Activated naive CD4-positive, alpha-beta T cell treated with anti-CD3 and anti-CD28 coated beads for 36 hours (primary cell): ENCODE measurements around the gene MSH6. TPM values are rescaled to one million over a fixed set of nuclear protein-coding genes. Genes with fewer than 3 reads are reported as not detected.

ENCODE experiments used
- CTCF ChIA-PET: fragments of 350-600 bp; sonication (Branson Sonifier 250); formaldehyde crosslinking; loops from one replicate; lab custom pipeline; 2021; ENCODE audit warnings: antibody characterized with exemption; lab: Charles Lee
- DNase-seq: peaks from one replicate; pipeline ENCODE4 v3.0.0-alpha.2; 2020
- H3K27ac Mint-ChIP-seq: one replicate; pipeline ENCODE4 v1.8.0; 2021; ENCODE audit warnings: mild to moderate bottlenecking, mixed read lengths
- H3K27me3 Mint-ChIP-seq: one replicate; pipeline ENCODE4 v1.8.0; 2021; ENCODE audit warnings: low read depth, mixed read lengths
- H3K36me3 Mint-ChIP-seq: one replicate; pipeline ENCODE4 v1.8.0; 2021; ENCODE audit warnings: low read depth, mixed read lengths
- H3K4me1 Mint-ChIP-seq: one replicate; pipeline ENCODE4 v1.8.0; 2021; ENCODE audit warnings: low read depth, mixed read lengths
- H3K4me3 Mint-ChIP-seq: one replicate; pipeline ENCODE4 v1.8.0; 2021; ENCODE audit warnings: mild to moderate bottlenecking, moderate library complexity, mixed read lengths
- H3K9me3 Mint-ChIP-seq: one replicate; pipeline ENCODE4 v1.8.0; 2021; ENCODE audit warnings: mixed read lengths
- intact Hi-C: fragments of 100-400 bp; cut with micrococcal nuclease; formaldehyde crosslinking; loops from one replicate; pipeline ENCODE4 v1.15.1; 2023
- total RNA-seq, 2 experiments: library from RNA; stranded (reverse); gene quantifications; one replicate each; pipeline ENCODE4 v1.2.3, GENCODE V29; 2021

MSH6 gene, protein sequence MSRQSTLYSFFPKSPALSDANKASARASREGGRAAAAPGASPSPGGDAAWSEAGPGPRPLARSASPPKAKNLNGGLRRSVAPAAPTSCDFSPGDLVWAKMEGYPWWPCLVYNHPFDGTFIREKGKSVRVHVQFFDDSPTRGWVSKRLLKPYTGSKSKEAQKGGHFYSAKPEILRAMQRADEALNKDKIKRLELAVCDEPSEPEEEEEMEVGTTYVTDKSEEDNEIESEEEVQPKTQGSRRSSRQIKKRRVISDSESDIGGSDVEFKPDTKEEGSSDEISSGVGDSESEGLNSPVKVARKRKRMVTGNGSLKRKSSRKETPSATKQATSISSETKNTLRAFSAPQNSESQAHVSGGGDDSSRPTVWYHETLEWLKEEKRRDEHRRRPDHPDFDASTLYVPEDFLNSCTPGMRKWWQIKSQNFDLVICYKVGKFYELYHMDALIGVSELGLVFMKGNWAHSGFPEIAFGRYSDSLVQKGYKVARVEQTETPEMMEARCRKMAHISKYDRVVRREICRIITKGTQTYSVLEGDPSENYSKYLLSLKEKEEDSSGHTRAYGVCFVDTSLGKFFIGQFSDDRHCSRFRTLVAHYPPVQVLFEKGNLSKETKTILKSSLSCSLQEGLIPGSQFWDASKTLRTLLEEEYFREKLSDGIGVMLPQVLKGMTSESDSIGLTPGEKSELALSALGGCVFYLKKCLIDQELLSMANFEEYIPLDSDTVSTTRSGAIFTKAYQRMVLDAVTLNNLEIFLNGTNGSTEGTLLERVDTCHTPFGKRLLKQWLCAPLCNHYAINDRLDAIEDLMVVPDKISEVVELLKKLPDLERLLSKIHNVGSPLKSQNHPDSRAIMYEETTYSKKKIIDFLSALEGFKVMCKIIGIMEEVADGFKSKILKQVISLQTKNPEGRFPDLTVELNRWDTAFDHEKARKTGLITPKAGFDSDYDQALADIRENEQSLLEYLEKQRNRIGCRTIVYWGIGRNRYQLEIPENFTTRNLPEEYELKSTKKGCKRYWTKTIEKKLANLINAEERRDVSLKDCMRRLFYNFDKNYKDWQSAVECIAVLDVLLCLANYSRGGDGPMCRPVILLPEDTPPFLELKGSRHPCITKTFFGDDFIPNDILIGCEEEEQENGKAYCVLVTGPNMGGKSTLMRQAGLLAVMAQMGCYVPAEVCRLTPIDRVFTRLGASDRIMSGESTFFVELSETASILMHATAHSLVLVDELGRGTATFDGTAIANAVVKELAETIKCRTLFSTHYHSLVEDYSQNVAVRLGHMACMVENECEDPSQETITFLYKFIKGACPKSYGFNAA (N-terminal part only)
- total RNA-seq: 100 to 1,000 TPM; 127 to 128 TPM

DNA sequence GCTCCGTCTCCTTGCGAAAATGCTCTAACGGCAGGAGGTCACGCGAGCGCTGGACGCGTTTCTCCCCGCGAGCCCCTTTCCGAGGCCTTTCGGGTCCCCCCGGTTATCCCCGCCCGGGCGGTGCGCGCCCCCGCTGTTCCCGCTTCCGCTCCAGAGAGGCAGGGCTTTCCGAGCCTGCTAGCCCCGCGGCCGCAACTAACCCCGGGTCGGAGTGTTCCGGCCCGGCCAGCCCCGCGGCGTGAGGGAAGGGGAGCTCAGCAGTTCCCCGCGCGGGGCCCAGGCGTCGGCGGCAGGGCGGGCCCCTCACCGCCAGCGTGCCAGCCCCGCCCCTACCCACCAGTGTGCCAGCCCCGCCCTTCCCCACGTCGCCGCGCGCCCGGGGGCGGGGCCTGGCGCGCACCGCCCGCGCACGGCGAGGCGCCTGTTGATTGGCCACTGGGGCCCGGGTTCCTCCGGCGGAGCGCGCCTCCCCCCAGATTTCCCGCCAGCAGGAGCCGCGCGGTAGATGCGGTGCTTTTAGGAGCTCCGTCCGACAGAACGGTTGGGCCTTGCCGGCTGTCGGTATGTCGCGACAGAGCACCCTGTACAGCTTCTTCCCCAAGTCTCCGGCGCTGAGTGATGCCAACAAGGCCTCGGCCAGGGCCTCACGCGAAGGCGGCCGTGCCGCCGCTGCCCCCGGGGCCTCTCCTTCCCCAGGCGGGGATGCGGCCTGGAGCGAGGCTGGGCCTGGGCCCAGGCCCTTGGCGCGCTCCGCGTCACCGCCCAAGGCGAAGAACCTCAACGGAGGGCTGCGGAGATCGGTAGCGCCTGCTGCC lies at the start of gene MSH6:
TSS of gene MSH6 (plus strand) at position 475 of the 815 bp plus-strand sequence. CDS start at position 564, 89 bp downstream.
- H3K27ac Mint-ChIP-seq: peak within 1 kb of the TSS; percentile 84
- CTCF ChIA-PET: interaction anchor here (2.4 kb wide), 1 partner anchor 15 kb away, joined by 7 read pairs; no protein-coding TSS in a partner anchor
- H3K4me1 Mint-ChIP-seq: peaks cover 32% of the 10 kb centered on the region

DNA sequence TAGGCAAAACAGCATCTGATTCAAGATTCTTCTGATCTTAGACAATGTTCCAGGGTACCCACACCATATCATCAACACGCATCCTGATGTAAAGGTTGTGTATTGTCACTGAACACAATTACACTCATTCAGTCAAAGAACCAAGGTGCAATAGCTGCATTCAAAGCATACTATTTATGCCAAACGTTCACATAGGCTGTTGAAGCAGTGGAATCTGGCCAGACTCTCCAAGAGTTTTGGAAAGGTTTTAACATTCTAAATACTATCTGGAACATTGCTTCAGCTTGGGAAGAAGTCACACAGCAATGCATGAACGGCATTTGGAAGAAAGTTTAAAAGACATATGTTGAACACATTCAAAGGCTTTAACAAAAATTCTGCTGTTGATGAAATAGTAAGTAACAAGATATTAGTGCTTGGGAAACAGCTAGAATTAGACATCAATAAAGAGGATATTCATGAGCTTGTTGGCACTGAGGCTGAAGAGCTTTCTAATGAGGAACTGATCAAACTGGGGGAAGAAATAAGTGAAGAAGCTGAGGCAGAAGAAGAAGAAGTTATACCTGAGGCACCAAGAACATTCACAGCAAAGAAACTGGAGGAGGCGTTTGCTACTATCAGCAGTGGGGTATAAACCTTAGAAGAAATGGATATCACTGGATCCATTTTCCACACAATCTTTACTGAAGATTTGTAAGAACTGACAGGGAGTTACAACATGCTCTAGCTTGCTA lies 47.6 kb upstream of the MSH6 start:
- CTCF ChIA-PET: interaction anchor here (0.6 kb wide), 1 partner anchor 307 kb away, joined by 5 read pairs; no protein-coding TSS in a partner anchor
- intact Hi-C loops: no loop called here
- Mint-ChIP-seq H3K27ac (no peak overlapping the region), H3K4me1 (no peaks in the 10 kb centered on the region), H3K27me3 (no peaks in the 10 kb centered on the region), H3K4me3 (no peak overlapping the region), H3K36me3 (no peaks in the 10 kb centered on the region), H3K9me3 (no peaks in the 10 kb centered on the region)
- DNase-seq: no peak

More for the DNA sequence above, at the start of gene MSH6:
- H3K27me3 Mint-ChIP-seq: no peaks in the 10 kb centered on the region
- peak within 1 kb of the TSS; percentile 91 for H3K4me3 Mint-ChIP-seq
- intact Hi-C loops: loop anchor here (1.0 to 10.0 kb wide), 7 partner anchors 20 to 638 kb away; partner anchors contain the start of genes FBXO11 and MSH2
- peaks cover 16% of the 10 kb centered on the region for H3K36me3 Mint-ChIP-seq
- DNase-seq: peak; percentile 87
- no peaks in the 10 kb centered on the region for H3K9me3 Mint-ChIP-seq

DNA sequence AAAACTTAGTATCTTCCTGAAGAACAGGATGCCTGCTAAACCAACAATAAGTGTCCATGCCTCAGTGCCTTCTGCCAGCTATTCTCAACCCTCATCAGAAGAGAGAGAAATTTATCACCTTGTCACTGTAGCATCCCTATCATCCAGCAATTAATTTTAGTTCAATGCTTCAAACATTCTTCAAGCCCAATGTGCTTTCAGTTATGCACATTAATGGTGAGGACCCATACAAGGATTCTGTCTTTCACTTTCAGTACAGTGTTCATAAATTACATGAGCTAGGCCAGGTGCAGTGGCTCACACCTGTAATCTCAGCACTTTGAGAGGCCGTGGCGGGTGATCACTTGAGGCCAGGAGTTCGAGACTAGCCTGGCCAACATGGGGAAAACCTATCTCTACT lies 47.0 kb upstream of the MSH6 start:
- no peak for DNase-seq
- intact Hi-C loops: no loop called here
- H3K9me3 Mint-ChIP-seq: no peaks in the 10 kb centered on the region
- H3K4me3 Mint-ChIP-seq: no peak overlapping the region
- CTCF ChIA-PET: no interaction called here
- no peaks in the 10 kb centered on the region for H3K27me3 Mint-ChIP-seq
- H3K4me1 Mint-ChIP-seq: no peaks in the 10 kb centered on the region
- no peaks in the 10 kb centered on the region for H3K36me3 Mint-ChIP-seq
- no peak overlapping the region for H3K27ac Mint-ChIP-seq

DNA sequence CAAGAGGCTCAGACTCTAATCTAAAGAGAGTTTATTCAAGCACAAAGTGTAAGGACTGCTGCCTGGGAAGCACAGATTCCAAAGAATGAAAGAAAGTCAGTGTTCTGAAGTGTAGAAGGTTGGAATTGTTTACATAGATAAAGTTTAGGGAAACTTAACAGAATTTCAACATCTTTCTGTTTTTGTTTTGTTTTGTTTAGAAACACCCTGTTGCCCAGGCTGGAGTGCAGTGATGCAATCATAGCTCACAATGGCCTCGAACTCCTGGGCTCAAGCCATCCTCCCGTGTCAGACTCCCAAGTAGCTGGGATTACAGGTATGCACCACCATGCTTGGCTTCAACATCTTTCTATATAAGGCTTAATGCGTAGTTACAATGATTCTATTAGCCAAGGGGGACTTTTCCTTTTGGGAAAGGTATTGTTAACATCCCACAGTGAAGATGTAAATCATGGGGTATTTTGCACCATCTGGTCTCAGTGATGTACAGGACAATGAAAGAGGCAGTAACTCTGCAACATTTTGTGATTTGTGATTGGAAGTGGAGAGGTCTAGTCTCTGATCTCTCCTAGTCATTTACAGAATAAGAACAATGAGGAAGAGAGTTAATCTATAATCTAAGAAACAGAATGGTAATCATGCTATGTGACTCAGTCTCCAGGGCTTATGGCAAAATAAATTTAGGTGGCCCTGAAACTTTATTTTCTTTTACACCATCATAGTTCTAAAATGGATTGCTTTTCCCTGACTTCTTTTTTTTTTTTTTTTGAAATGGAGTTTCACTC lies 45.6 kb upstream of the MSH6 start:
- H3K4me1 Mint-ChIP-seq: no peaks in the 10 kb centered on the region
- intact Hi-C loops: no loop called here
- CTCF ChIA-PET: no interaction called here

DNA sequence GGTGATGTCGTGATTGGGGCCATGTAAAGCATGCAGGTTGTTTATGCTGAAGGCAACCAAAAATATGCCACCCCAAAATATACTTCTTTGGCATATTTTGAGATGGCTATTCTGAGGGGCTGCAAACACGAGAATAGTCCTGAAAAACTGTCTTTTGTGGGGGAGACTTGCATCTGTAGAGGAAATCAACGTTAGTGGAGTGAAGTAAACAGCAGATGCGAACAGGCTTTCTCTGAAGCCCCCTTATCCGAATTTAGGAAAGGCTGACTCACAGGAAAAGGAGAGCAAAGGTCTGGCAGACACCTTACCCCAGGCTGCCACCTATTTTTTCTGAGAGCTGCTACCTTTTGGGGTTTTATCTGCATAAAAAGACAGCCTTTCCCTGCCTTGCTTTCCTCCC lies 44.6 kb upstream of the MSH6 start:
- intact Hi-C loops: no loop called here
- CTCF ChIA-PET: interaction anchor here (0.7 to 0.9 kb wide), 2 partner anchors 29 to 1970 kb away, joined by 3 to 7 read pairs; no protein-coding TSS in a partner anchor
- Mint-ChIP-seq H3K27me3 (peaks cover 6% of the 10 kb centered on the region), H3K4me1 (no peaks in the 10 kb centered on the region), H3K4me3 (no peak overlapping the region), H3K36me3 (no peaks in the 10 kb centered on the region), H3K27ac (no peak overlapping the region), H3K9me3 (no peaks in the 10 kb centered on the region)
- DNase-seq: no peak

More for the DNA sequence above, 45.6 kb upstream of the MSH6 start:
- peaks cover 3% of the 10 kb centered on the region for H3K27me3 Mint-ChIP-seq
- no peak for DNase-seq
- no peak overlapping the region for H3K27ac Mint-ChIP-seq
- no peaks in the 10 kb centered on the region for H3K9me3 Mint-ChIP-seq
- no peaks in the 10 kb centered on the region for H3K36me3 Mint-ChIP-seq
- H3K4me3 Mint-ChIP-seq: no peak overlapping the region

DNA sequence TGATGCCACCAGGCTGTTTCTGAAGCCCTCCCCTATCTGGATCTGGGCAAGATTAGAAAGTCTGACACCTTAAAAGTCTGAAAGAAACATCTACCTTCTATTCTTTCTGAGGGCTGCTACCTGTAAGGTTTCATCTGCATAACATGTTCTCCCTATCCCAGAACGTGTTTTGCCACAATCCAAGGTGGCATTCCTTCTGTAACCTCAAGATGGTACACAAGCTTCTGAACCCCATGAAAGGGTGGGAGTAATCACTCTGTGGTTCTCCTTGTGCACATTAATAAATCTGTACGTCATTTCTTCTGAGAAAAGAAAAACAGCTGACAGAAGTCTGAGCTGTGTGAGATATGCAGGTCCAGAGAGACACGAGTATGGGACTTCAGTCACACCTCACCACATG lies 41.8 kb upstream of the MSH6 start:
- no peak for DNase-seq
- intact Hi-C loops: no loop called here
- Mint-ChIP-seq H3K4me1 (no peaks in the 10 kb centered on the region), H3K9me3 (no peaks in the 10 kb centered on the region), H3K27me3 (peaks cover 10% of the 10 kb centered on the region), H3K4me3 (no peak overlapping the region), H3K27ac (no peak overlapping the region), H3K36me3 (no peaks in the 10 kb centered on the region)
- CTCF ChIA-PET: interaction anchor here (1.2 kb wide), 1 partner anchor 26 kb away, joined by 4 read pairs; no protein-coding TSS in a partner anchor

DNA sequence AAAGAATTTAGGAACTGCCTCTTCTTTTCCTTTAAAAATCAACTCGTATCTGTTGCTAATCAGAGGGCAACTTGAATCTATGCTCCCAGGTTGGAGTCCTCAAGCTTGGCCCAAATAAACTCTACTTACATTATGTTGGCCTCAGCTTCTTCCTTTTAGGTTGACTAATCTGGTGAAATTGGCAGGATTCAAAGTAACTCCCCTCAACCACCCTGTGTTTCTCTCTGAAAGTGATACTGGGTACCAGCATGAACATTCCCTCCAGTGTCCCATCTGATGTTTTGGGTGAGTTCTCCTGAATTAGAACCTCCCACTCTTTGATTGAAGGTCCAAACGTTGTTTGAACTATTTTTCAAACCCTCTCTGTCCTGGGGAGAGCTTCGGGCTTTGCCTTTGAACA lies 41.3 kb upstream of the MSH6 start:
- Mint-ChIP-seq H3K9me3 (peaks cover 4% of the 10 kb centered on the region), H3K4me3 (no peak overlapping the region), H3K4me1 (no peaks in the 10 kb centered on the region), H3K36me3 (peaks cover under 1% of the 10 kb centered on the region), H3K27me3 (peaks cover 10% of the 10 kb centered on the region), H3K27ac (no peak overlapping the region)
- intact Hi-C loops: no loop called here
- CTCF ChIA-PET: interaction anchor here (1.2 kb wide), 1 partner anchor 26 kb away, joined by 4 read pairs; no protein-coding TSS in a partner anchor
- DNase-seq: no peak

DNA sequence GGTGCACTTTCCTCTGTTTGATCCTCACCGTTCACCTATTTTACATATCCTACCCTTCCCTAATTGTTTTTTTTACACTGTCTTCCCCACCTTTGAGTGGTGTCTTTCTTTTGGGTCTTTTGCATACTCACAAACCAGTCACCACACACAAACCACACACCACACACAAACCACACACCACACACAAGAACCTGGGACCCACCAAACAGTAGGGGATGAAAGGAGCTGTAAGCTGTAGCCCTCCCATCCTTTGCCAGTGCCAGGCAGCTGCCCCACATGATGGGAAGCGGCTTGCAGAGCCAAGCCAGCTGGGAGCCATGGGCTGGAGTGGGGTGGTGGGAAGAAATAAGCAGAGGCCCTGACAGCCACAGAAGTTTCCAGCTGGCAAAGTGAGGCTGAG lies 38.9 kb upstream of the MSH6 start:
- CTCF ChIA-PET: interaction anchor here (1.3 kb wide), 1 partner anchor 23 kb away, joined by 8 read pairs; no protein-coding TSS in a partner anchor
- no peak for DNase-seq
- peaks cover 17% of the 10 kb centered on the region for H3K9me3 Mint-ChIP-seq

DNA sequence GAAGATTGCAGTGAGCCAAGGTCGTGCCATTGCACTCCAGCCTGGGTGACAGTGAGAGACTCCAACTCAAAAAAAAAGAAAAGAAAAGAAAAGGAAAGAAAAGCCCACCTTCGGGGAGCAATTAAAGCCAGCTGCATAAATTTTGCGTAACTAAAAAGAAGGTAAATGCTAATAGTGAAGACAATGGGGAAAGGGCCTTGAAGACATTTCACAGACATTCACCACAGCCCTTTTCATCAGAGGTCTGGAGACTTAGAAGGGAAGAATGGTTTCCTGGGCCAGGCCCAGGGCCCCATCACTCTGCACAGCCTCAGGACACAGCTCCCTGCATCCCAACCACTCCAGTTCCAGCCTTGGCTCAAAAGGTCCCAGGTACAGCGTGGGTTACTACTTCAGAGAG lies 35.1 kb upstream of the MSH6 start:
- Mint-ChIP-seq H3K27ac (no peak overlapping the region), H3K36me3 (peaks cover 1% of the 10 kb centered on the region), H3K9me3 (peaks cover 17% of the 10 kb centered on the region), H3K4me3 (no peak overlapping the region), H3K4me1 (peaks cover 9% of the 10 kb centered on the region), H3K27me3 (peaks cover 4% of the 10 kb centered on the region)
- intact Hi-C loops: no loop called here
- CTCF ChIA-PET: no interaction called here
- no peak for DNase-seq

More for the DNA sequence above, 38.9 kb upstream of the MSH6 start:
- Mint-ChIP-seq H3K4me3 (no peak overlapping the region), H3K36me3 (peaks cover 1% of the 10 kb centered on the region), H3K4me1 (no peaks in the 10 kb centered on the region), H3K27me3 (peaks cover 10% of the 10 kb centered on the region), H3K27ac (no peak overlapping the region)
- intact Hi-C loops: no loop called here

DNA sequence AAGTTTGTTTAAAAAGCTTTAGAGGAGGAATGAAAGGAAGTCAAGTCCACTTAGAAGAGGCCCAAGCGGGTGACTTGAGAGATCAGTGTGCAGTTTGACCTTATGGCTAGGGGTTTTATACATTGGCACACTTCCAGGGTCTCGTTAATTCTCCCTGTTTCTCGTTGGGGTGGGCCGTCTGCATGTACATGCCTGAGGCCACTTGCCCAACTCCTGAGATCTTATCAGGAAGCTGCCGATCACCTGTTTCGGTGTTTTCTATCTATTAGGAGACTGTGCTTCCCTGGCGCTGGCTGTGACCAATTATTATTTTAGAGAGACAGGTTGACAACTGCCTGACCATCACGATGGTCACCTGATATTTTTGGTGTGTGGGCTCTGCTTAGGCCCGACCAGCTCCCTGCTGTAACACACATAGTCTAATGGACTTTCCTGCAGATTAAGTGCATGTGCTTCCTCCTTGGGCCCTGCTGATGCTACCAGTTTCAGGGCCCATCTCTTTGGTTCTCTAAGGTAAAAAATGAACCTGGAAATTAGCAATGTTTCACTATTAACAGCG lies 31.0 kb upstream of the MSH6 start:
- H3K9me3 Mint-ChIP-seq: peaks cover 11% of the 10 kb centered on the region
- no peaks in the 10 kb centered on the region for H3K27me3 Mint-ChIP-seq
- H3K4me1 Mint-ChIP-seq: peaks cover 9% of the 10 kb centered on the region
- intact Hi-C loops: loop anchor here (1.0 to 5.0 kb wide), 2 partner anchors 31 to 230 kb away; partner anchors contain the start of gene MSH6
- no peaks in the 10 kb centered on the region for H3K36me3 Mint-ChIP-seq
- H3K27ac Mint-ChIP-seq: peak overlapping the region; percentile 69
- CTCF ChIA-PET: interaction anchor here (1.6 kb wide), 1 partner anchor 16 kb away, joined by 6 read pairs; no protein-coding TSS in a partner anchor
- no peak for DNase-seq
- no peak overlapping the region for H3K4me3 Mint-ChIP-seq
